GM19099 (cell line): ENCODE measurements around the gene APOO.
A peak's percentile ranks its signal among the peaks of the same experiment; 100 is the strongest.

Source experiments
- POLR2A ChIP-seq: IDR thresholded peaks from 3 replicates; pipeline ENCODE4 v1.6.1; 2011; ENCODE audit warnings: low read depth; ENCODE audit not compliant: insufficient read length; ENCODE audit errors: extremely low read depth

APOO gene

DNA sequence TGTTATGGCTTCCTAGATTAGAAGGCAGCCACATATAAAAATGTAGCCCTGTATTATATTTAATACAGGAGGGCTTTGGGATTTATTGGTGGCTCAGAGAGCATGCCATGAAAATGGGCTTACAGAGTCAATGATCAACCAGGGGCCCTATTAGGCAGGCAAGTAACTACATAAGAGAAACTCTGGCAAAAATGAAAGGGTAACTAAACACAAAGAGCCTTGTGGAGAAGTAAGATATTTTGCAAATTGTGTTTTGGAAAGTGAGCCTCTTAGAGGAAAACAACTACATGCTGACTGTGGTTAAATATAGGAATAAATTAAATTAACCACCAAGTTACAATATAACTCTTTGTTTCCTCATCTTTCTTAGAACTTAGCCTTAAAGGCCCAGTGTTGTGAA, 119.2 kb downstream of the APOO start:
- TF ChIP-seq POLR2A: no peak

DNA sequence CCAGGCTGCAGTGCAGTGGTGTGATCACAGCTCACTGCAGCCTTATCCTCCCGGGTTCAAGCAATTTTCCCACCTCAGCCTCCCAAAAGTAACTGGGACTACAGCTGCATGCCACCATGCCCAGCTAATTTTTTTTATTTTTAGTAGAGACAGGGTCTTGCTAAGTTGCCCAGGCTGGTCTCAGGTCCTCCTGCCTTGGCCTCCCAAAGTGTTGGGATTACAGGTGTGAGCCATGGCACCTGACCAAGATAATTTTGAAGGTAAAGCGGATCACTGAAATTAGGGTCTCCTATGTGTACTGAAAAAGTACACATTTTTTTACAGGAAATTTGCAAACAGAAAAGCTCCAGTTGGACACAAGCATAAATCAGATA, 120.0 kb downstream of the APOO start:
- TF ChIP-seq POLR2A: no peak

DNA sequence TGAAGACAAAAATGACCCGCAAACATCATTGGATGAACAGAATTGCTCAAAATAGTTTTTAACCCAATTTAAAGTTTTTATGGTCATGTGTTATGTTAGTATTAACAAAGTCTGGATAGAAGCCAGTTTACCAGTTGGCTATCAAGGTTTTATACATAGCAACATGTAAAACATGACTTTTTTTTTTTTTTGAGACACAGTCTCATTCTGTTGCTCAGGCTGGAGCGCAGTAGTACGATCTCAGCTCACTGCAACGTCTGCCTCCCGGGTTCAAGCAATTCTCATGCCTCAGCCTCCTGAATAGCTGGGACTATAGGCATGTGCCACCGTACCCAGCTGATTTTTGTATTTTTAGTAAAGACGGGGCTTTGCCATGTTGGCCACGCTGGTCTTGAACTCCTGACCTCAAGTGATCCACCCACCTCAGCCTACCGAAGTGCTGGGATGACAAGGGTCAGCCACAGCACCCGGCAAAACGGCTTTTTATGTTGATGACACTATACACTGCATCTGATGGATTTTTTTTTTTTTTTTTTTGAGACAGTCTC, 121.4 kb downstream of the APOO start:
- no peak for TF ChIP-seq POLR2A

DNA sequence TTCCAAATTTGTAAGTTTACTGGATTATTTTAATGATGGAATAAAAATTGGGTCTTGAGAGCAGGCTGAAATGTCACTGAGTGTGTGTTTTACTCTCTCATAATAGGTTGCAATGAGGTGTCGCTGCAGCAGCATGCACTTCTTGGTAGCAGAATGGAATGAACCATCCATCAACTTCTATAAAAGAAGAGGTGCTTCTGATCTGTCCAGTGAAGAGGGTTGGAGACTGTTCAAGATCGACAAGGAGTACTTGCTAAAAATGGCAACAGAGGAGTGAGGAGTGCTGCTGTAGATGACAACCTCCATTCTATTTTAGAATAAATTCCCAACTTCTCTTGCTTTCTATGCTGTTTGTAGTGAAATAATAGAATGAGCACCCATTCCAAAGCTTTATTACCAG, 122.2 kb downstream of the APOO start:
- TF ChIP-seq POLR2A: no peak

DNA sequence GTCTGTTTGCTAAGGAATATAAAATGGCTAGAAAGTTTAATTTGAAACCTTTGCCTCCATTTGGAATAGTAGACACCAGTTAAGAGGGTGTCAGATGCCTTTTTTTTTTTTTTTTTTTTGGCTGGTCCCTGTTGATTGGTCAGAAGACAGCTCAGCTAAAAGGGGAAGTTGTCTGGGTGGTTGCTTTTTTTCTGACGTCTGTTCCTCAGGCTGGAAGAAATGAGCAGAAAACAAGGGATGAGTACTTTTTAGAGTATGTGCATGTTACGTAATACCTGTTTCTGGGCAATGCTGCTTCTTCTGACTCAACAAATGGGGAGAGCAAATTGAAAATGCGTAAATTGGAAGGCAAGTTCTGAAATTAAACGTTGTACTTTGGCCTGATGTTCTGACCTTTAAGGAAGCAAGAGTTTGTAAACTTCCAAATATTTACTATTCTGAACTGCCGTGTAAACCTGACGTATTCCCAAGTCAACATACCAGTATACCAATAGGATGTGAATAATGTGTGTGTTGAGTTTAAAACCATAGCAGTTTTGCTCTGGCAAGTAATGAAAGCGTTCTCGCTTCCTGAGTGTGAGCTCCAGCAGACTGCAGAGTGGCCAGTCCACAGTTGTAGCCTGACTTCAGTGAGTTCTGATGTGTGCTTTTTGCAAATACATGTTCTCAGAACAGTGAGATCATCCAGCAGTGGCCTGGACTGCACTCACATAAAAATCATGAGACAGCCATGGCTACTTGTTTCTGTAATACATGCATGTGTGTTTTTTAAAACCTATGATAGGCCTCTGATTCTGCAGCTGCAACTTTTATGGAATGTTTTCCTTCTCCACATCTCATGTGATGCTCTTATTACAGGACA, 123.0 kb downstream of the APOO start:
- peak; percentile 29 for TF ChIP-seq POLR2A

DNA sequence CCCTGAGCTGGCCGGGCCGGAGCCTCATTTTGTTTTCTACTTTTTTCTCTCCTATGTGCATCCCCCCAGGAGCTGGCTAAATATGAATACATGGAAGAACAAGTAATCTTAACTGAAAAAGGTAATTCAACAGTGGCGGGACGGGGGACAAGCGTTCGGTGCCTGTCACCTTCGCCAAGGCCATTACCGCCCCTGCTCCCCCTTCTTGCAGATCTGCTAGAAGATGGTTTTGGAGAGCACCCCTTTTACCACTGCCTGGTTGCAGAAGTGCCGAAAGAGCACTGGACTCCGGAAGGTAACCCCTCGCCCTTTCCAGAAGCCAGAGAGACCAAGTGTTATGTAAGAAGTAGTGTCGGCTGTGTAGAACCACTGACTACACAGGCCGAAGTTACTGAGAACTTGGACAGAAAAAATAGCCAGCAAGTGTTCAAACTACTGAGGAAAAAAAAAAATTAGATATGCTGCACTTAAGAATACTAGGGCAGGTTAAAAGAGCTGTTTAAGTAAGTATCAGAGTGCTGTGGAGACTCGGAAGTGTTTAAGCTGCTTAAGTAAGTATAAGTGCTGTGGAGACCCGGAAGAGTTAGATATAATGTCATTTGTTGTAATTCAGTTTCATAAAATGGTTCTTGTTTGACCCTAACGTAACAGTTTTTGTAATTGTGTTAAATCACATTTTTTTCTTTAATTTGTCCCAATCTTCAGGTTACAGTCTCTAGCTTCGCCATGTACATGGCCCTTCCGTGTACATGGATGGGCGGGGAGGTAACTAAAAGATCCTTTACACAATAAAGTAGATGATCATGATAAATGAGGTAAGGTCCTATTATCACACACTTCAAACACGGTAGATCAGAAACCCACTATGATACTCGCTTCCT, 123.9 kb downstream of the APOO start:
- TF ChIP-seq POLR2A: no peak
